SK-N-SH (cell line): Measurements from ENCODE around the gene VRTN. TPM values are rescaled to one million over a fixed set of nuclear protein-coding genes. Genes with fewer than 3 reads are reported as not detected.
A peak's percentile ranks its signal among the peaks of the same experiment; 100 is the strongest.

ENCODE experiments used
- CTCF ChIA-PET: fragments of 300-600, 350-600 bp; formaldehyde crosslinking; extraction: SDS; loops from one replicate; lab custom pipeline; 2021; lab: Yijun Ruan, JAX
- POLR2A ChIA-PET: fragments of 350-600 bp; sonication (Branson Sonifier 250); formaldehyde crosslinking; extraction: SDS; loops from one replicate; lab custom pipeline; 2020; ENCODE audit warnings: antibody characterized with exemption, inconsistent platforms; lab: Yijun Ruan, JAX
- DNase-seq: peaks from one replicate; pipeline ENCODE4 v3.0.0; 2012
- H2AFZ ChIP-seq: fragments of 200-600 bp; sonication (generic); 2 replicates; pipeline ENCODE4 v1.8.1; 2016; ENCODE audit warnings: antibody characterized with exemption, mild to moderate bottlenecking, low read depth
- H3F3A ChIP-seq: fragments of 200-600 bp; sonication (generic); replicated peaks from 2 replicates; pipeline ENCODE3; 2016; ENCODE audit warnings: antibody characterized with exemption, mild to moderate bottlenecking; ENCODE audit not compliant: insufficient read depth
- H3K27ac ChIP-seq, 2 experiments: fragments of 200-500 bp in 1 of 2; fragments of 200-600 bp in 1 of 2; sonication (Bioruptor generic) in 1 of 2; sonication (generic), shearing (Covaris generic) in 1 of 2; 2 replicates each; pipeline versions ENCODE4 v1.5.1 to v1.6.1; 2014 to 2016; ENCODE audit warnings: low read depth in 2 of 2, inconsistent platforms in 1 of 2, low read length in 1 of 2, mild to moderate bottlenecking in 1 of 2, mixed read lengths in 1 of 2
- H3K27me3 ChIP-seq: fragments of 200-600 bp; sonication (generic), shearing (Covaris generic); 2 replicates; pipeline ENCODE4 v1.6.1; 2016; ENCODE audit warnings: mixed run types; ENCODE audit not compliant: insufficient read depth
- H3K36me3 ChIP-seq, 2 experiments: fragments of 200-500 bp in 1 of 2; fragments of 200-600 bp in 1 of 2; sonication (Bioruptor generic) in 1 of 2; sonication (generic) in 1 of 2; replicated peaks in 1 of 2; 2 replicates each; pipeline versions ENCODE3 to v1.5.1; 2014 to 2016; ENCODE audit warnings: low read length in 1 of 2, mild to moderate bottlenecking in 1 of 2; ENCODE audit not compliant: insufficient read depth in 2 of 2, control insufficient read depth in 1 of 2
- H3K4me1 ChIP-seq, 2 experiments: fragments of 200-500 bp in 1 of 2; fragments of 200-600 bp in 1 of 2; sonication (Bioruptor generic) in 1 of 2; sonication (generic), shearing (Covaris generic) in 1 of 2; 2 replicates each; pipeline versions ENCODE4 v1.5.1 to v1.6.1; 2014 to 2016; ENCODE audit warnings: low read depth in 1 of 2, low read length in 1 of 2, mixed run types in 1 of 2; ENCODE audit not compliant: insufficient read depth in 2 of 2, control insufficient read depth in 1 of 2
- H3K4me2 ChIP-seq: fragments of 200-600 bp; sonication (generic), shearing (Covaris generic); 2 replicates; pipeline ENCODE4 v1.6.1; 2017; ENCODE audit warnings: mixed run types
- H3K4me3 ChIP-seq, 2 experiments: fragments of 200-500 bp in 1 of 2; fragments of 200-600 bp in 1 of 2; sonication (Bioruptor generic) in 1 of 2; sonication (generic), shearing (Covaris generic) in 1 of 2; 2 replicates each; pipeline versions ENCODE4 v1.5.1 to v1.8.1; 2014 to 2016; ENCODE audit warnings: low read depth in 2 of 2, inconsistent platforms in 1 of 2, low read length in 1 of 2, mild to moderate bottlenecking in 1 of 2, mixed read lengths in 1 of 2, moderate library complexity in 1 of 2
- H3K79me2 ChIP-seq: fragments of 200-600 bp; sonication (generic); 2 replicates; pipeline ENCODE4 v1.8.1; 2017; ENCODE audit warnings: mild to moderate bottlenecking; ENCODE audit not compliant: insufficient read depth
- H3K9ac ChIP-seq: fragments of 200-600 bp; sonication (generic); 2 replicates; pipeline ENCODE4 v1.6.1; 2017; ENCODE audit warnings: mixed run types
- H3K9me2 ChIP-seq: fragments of 200-600 bp; sonication (generic); 2 replicates; pipeline ENCODE4 v1.6.1; 2017; ENCODE audit warnings: mixed run types
- H3K9me3 ChIP-seq: fragments of 200-600 bp; sonication (generic); 2 replicates; pipeline ENCODE4 v1.6.1; 2017; ENCODE audit warnings: mixed run types, mild to moderate bottlenecking, moderate library complexity
- H4K20me1 ChIP-seq: fragments of 200-600 bp; sonication (generic); 2 replicates; pipeline ENCODE4 v1.6.1; 2017; ENCODE audit warnings: mild to moderate bottlenecking, mixed run types; ENCODE audit not compliant: insufficient read depth
- EZH2phosphoT487 ChIP-seq: fragments of 200-600 bp; sonication (generic); IDR thresholded peaks from 2 replicates; pipeline ENCODE4 v1.6.1; 2017; ENCODE audit warnings: low read depth, mixed run types, mild to moderate bottlenecking, antibody characterized with exemption, moderate library complexity, borderline replicate concordance
- FOSL2 ChIP-seq: IDR thresholded peaks from 2 replicates; pipeline ENCODE4 v1.4.0; 2012; ENCODE audit warnings: low read depth, mild to moderate bottlenecking, moderate library complexity, borderline replicate concordance
- GABPA ChIP-seq: IDR thresholded peaks from 2 replicates; pipeline ENCODE4 v1.4.0; 2012; ENCODE audit warnings: low read depth, mild to moderate bottlenecking
- GATA2 ChIP-seq: sonication (generic); formaldehyde crosslinking; IDR thresholded peaks from 2 replicates; pipeline ENCODE4 v1.5.0; 2020; ENCODE audit warnings: mild to moderate bottlenecking, missing genetic modification reagents
- MXI1 ChIP-seq: IDR thresholded peaks from 2 replicates; pipeline ENCODE4 v1.6.1; 2012; ENCODE audit warnings: mild to moderate bottlenecking, low read depth, low read length, improper control_type of control experiment
- NFIC ChIP-seq: IDR thresholded peaks from 2 replicates; pipeline ENCODE4 v1.4.0; 2012; ENCODE audit warnings: borderline replicate concordance
- NRF1 ChIP-seq: IDR thresholded peaks from 2 replicates; pipeline ENCODE4 v1.6.1; 2012; ENCODE audit warnings: low read depth, mild to moderate bottlenecking, low read length
- RAD21 ChIP-seq: IDR thresholded peaks from 2 replicates; pipeline ENCODE4 v1.6.1; 2012; ENCODE audit warnings: mild to moderate bottlenecking, low read length
- RCOR1 ChIP-seq: fragments of 150-350 bp; IDR thresholded peaks from 2 replicates; pipeline ENCODE4 v1.6.1; 2017; ENCODE audit warnings: antibody characterized with exemption, low read length
- RFX5 ChIP-seq: IDR thresholded peaks from 2 replicates; pipeline ENCODE4 v1.6.1; 2012; ENCODE audit warnings: mild to moderate bottlenecking, improper control_type of control experiment, low read length
- SMC3 ChIP-seq: IDR thresholded peaks from 2 replicates; pipeline ENCODE4 v1.6.1; 2012; ENCODE audit warnings: low read depth, low read length, improper control_type of control experiment
- TCF12 ChIP-seq: IDR thresholded peaks from 2 replicates; pipeline ENCODE4 v1.4.0; 2012
- TEAD4 ChIP-seq: IDR thresholded peaks from 2 replicates; pipeline ENCODE4 v1.4.0; 2012; ENCODE audit warnings: mild to moderate bottlenecking, borderline replicate concordance; ENCODE audit not compliant: insufficient read depth
- YY1 ChIP-seq: IDR thresholded peaks from 2 replicates; pipeline ENCODE4 v1.4.0; 2012; ENCODE audit warnings: low read depth, mild to moderate bottlenecking
- WGBS: methylation state at CpG from one replicate; pipeline ENCODE4 v1.1.6; 2017; ENCODE audit warnings: low lambda C conversion rate; 5-methylcytosine and 5-hydroxymethylcytosine counted together
- polyA plus RNA-seq, 3 experiments: library from polyadenylated mRNA; depleted of rRNA; stranded (reverse); fragments of >200 nt; gene quantifications; 2 replicates each; pipeline ENCODE4 v1.2.3, GENCODE V29; 2012
- TF ChIP-seq, protein P1 (sequence below): IDR thresholded peaks from 2 replicates; pipeline ENCODE4 v1.4.0; 2012; ENCODE audit warnings: low read depth, borderline replicate concordance

VRTN gene
- polyA plus RNA-seq, 1 of the 3 experiments (the other 2 are of a cell fraction), result not detected

DNA sequence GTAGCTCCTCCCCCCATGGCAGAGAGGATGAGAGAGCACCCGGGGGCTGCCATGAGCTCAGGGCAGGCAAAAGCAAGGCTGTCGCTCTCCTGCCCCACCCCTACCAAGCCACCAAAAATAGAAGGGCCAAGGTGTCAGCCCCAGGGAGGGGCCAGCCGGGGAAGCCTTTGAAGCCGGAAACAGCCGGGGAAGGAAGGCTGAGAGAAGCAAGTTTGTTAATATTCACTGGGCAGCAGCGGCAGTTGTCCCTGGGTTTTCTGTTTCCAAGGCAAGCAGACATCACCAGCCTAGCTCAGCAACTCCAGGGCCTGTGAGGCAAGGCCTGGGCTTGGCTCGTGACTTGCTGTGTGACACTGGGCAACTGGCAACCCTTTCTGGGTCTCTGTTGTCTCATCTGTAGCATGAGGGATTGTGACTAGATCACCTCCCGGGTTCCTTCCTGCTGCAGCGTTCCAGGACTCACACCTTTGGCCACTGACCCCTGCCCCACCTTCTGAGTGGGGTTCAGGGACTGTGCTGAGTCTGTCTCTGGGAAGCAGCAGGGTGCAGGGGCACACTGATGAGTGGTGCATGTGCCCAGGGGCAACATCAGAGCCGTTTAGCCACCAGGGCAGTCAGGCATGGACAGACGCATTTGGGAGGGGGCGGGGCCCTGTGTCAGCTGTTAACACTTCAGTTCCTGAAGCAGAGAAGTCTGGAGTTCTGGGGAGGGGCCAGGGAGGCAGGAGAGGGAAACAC lies 53.4 kb downstream of the VRTN start:
- Histone ChIP-seq H3K9ac (no peak overlapping the region), H3K9me2 (no peaks in the 10 kb centered on the region), H3K36me3 (no peaks in the 10 kb centered on the region), H2AFZ (no peak overlapping the region), H3K4me3 (no peak overlapping the region), H4K20me1 (no peaks in the 10 kb centered on the region), H3K4me1 (peaks cover 0 to 10% of the 10 kb centered on the region in 2 experiments; a peak in 1 of 4 replicates), H3K27ac (no peak overlapping the region), H3F3A (no peaks in the 10 kb centered on the region), H3K79me2 (no peaks in the 10 kb centered on the region), H3K27me3 (peaks cover 37% of the 10 kb centered on the region), H3K4me2 (no peak overlapping the region), H3K9me3 (no peaks in the 10 kb centered on the region)
- DNase-seq, result peak; percentile 63
- TF ChIP-seq RFX5 (no peak), GABPA (no peak), TCF12 (no peak), RAD21 (no peak)
- WGBS, result 59% methylated on average over 9 of the region's 12 CpGs
- CTCF ChIA-PET, result no interaction called here
- POLR2A ChIA-PET, result no interaction called here

- Histone ChIP-seq H3K79me2 (no peaks in the 10 kb centered on the region), H3K4me1 (peaks cover 0 to 10% of the 10 kb centered on the region in 2 experiments; a peak in 1 of 4 replicates), H4K20me1 (no peaks in the 10 kb centered on the region), H3K4me3 (no peak overlapping the region), H3K9me2 (no peaks in the 10 kb centered on the region), H3K27ac (no peak overlapping the region), H3K9me3 (no peaks in the 10 kb centered on the region), H3K36me3 (no peaks in the 10 kb centered on the region), H3F3A (no peaks in the 10 kb centered on the region), H3K4me2 (no peak overlapping the region), H3K27me3 (peaks cover 33% of the 10 kb centered on the region), H2AFZ (no peak overlapping the region), H3K9ac (no peak overlapping the region)
- ChIA-PET CTCF (no interaction called here), POLR2A (interaction anchor here (0.6 kb wide), 1 partner anchor 667 kb away, joined by 3 read pairs; the partner anchor contains the start of gene ZC2HC1C)
- TF ChIP-seq EZH2phosphoT487 (no peak), NRF1 (no peak), RCOR1 (no peak)
- WGBS, result 45% methylated on average over 9 of the region's 10 CpGs
- DNase-seq, result peak; percentile 47
Measured at GRCh38 chr14:74402401-74403251, 54.4 kb downstream of the VRTN start.

GRCh38 chr14:74403619-74404417 lies 55.5 kb downstream of the VRTN start:
- Histone ChIP-seq H2AFZ (no peak overlapping the region), H4K20me1 (no peaks in the 10 kb centered on the region), H3K27ac (no peak overlapping the region), H3K27me3 (peaks cover 27% of the 10 kb centered on the region), H3K36me3 (no peaks in the 10 kb centered on the region), H3K9me3 (no peaks in the 10 kb centered on the region), H3K9me2 (no peaks in the 10 kb centered on the region), H3K4me3 (no peak overlapping the region), H3K4me1 (peaks cover 0 to 10% of the 10 kb centered on the region in 2 experiments; a peak in 1 of 4 replicates), H3K4me2 (no peak overlapping the region), H3K79me2 (no peaks in the 10 kb centered on the region), H3F3A (no peaks in the 10 kb centered on the region), H3K9ac (no peak overlapping the region)
- TF ChIP-seq SMC3, result no peak
- TF ChIP-seq YY1, result no peak
- TF ChIP-seq, protein P1, sequence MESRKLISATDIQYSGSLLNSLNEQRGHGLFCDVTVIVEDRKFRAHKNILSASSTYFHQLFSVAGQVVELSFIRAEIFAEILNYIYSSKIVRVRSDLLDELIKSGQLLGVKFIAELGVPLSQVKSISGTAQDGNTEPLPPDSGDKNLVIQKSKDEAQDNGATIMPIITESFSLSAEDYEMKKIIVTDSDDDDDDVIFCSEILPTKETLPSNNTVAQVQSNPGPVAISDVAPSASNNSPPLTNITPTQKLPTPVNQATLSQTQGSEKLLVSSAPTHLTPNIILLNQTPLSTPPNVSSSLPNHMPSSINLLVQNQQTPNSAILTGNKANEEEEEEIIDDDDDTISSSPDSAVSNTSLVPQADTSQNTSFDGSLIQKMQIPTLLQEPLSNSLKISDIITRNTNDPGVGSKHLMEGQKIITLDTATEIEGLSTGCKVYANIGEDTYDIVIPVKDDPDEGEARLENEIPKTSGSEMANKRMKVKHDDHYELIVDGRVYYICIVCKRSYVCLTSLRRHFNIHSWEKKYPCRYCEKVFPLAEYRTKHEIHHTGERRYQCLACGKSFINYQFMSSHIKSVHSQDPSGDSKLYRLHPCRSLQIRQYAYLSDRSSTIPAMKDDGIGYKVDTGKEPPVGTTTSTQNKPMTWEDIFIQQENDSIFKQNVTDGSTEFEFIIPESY, result no peak
- no peak for TF ChIP-seq NFIC
- TF ChIP-seq FOSL2, result no peak
- no peak for TF ChIP-seq GATA2 (CRISPR knock-in tag)
- no peak for TF ChIP-seq RFX5
- no peak for TF ChIP-seq TEAD4
- TF ChIP-seq MXI1, result no peak
- POLR2A ChIA-PET, result no interaction called here
- WGBS, result 63% methylated on average over 12 of the region's 12 CpGs
- no peak for DNase-seq
- CTCF ChIA-PET, result no interaction called here
